Pulmonary artery endothelial cell (primary cell): ENCODE measurements around the gene SYTL2. TPM values are rescaled to one million over a fixed set of nuclear protein-coding genes. Genes with fewer than 3 reads are reported as not detected.

ENCODE experiments used
- DNase-seq: peaks from one replicate; pipeline ENCODE4 v3.0.0-alpha.2; 2011; ENCODE audit warnings: low read depth, low spot score
- total RNA-seq: library from RNA; depleted of rRNA; stranded (reverse); fragments of >200 nt; gene quantifications from 2 replicates; pipeline ENCODE4 v1.2.3, GENCODE V29; 2014

Gene SYTL2
- total RNA-seq, 1 donor from 2014 or later, result 0.46 TPM

- DNase-seq, result no peak
Measured at GRCh38 chr11:85732965-85733364, 78.0 kb downstream of the SYTL2 start.

- DNase-seq, result no peak
Measured at GRCh38 chr11:85726381-85726780, 84.6 kb downstream of the SYTL2 start.

GRCh38 chr11:85725510-85726258 lies 85.3 kb downstream of the SYTL2 start:
- peak; percentile 88 for DNase-seq

- no peak for DNase-seq
Measured at GRCh38 chr11:85724748-85725465, 86.0 kb downstream of the SYTL2 start.

- DNase-seq, result no peak
Measured at GRCh38 chr11:85723088-85723487, 87.9 kb downstream of the SYTL2 start.

- DNase-seq, result no peak
Measured at GRCh38 chr11:85721191-85721590, 89.8 kb downstream of the SYTL2 start.

- no peak for DNase-seq
Measured at GRCh38 chr11:85718991-85719807, 91.7 kb downstream of the SYTL2 start.

GRCh38 chr11:85718126-85718943 lies 92.6 kb downstream of the SYTL2 start:
- no peak for DNase-seq

GRCh38 chr11:85717429-85717828 lies 93.5 kb downstream of the SYTL2 start:
- DNase-seq, result no peak

- no peak for DNase-seq
Measured at GRCh38 chr11:85712953-85713352, 98.0 kb downstream of the SYTL2 start.

- DNase-seq, result no peak
Measured at GRCh38 chr11:85710917-85711316, 100.0 kb downstream of the SYTL2 start.

GRCh38 chr11:85709941-85710702 lies 100.8 kb downstream of the SYTL2 start:
- no peak for DNase-seq

GRCh38 chr11:85705800-85706199 lies 105.1 kb downstream of the SYTL2 start:
- DNase-seq, result no peak

GRCh38 chr11:85704967-85705366 lies 106.0 kb downstream of the SYTL2 start:
- no peak for DNase-seq

- no peak for DNase-seq
Measured at GRCh38 chr11:85699957-85700741, 110.8 kb downstream of the SYTL2 start.

- DNase-seq, result no peak
Measured at GRCh38 chr11:85698195-85698594, 112.7 kb downstream of the SYTL2 start.

GRCh38 chr11:85697747-85698146 lies 113.2 kb downstream of the SYTL2 start:
- DNase-seq, result no peak

GRCh38 chr11:85695546-85695945 lies 115.4 kb downstream of the SYTL2 start:
- DNase-seq, result no peak

- peak; percentile 11 for DNase-seq
Measured at GRCh38 chr11:85694385-85694980, 116.5 kb downstream of the SYTL2 start.
